DOHH2 (cell line): ENCODE measurements around the gene UQCRFS1.

Experiments
- CTCF ChIP-seq: fragments of 200-600 bp; sonication (generic); IDR thresholded peaks from one replicate; pipeline ENCODE4 v1.5.1; 2014; ENCODE audit warnings: antibody characterized with exemption, mild to moderate bottlenecking, low read depth, low read length; ENCODE audit not compliant: poor library complexity, severe bottlenecking
- EZH2phosphoT487 ChIP-seq: fragments of 200-600 bp; sonication (generic); IDR thresholded peaks from 2 replicates; pipeline ENCODE4 v1.6.1; 2017; ENCODE audit warnings: borderline replicate concordance, mild to moderate bottlenecking, antibody characterized with exemption, low read length, moderate library complexity, mixed read lengths

GRCh38 chr19:29241324-29241723 lies 28.4 kb upstream of the UQCRFS1 start:
- TF ChIP-seq CTCF (no peak), EZH2phosphoT487 (no peak)
